DOHH2 (cell line): ENCODE data around the gene ALK.

Experiments used
- H3F3A ChIP-seq: fragments of 200-600 bp; sonication (generic), shearing (Covaris generic); 2 replicates; pipeline ENCODE4 v1.6.0; 2016; ENCODE audit warnings: antibody characterized with exemption, mild to moderate bottlenecking; ENCODE audit not compliant: control insufficient read depth, insufficient read depth
- H3K27ac ChIP-seq: fragments of 200-600 bp; sonication (generic); 2 replicates; pipeline ENCODE4 v1.5.1; 2014; ENCODE audit warnings: low read depth, mild to moderate bottlenecking, low read length, moderate library complexity
- H3K27me3 ChIP-seq: fragments of 200-600 bp; sonication (generic); 2 replicates; pipeline ENCODE4 v1.6.1; 2014; ENCODE audit warnings: mild to moderate bottlenecking, low read length, mixed read lengths; ENCODE audit not compliant: control insufficient read depth
- H3K36me3 ChIP-seq: fragments of 200-600 bp; sonication (generic); 2 replicates; pipeline ENCODE4 v1.6.1; 2014; ENCODE audit warnings: mild to moderate bottlenecking, low read length, moderate library complexity, mixed read lengths; ENCODE audit not compliant: control insufficient read depth
- H3K4me1 ChIP-seq: fragments of 200-600 bp; sonication (generic); 2 replicates; pipeline ENCODE4 v1.6.1; 2014; ENCODE audit warnings: mild to moderate bottlenecking, low read length, mixed read lengths; ENCODE audit not compliant: control insufficient read depth
- H3K4me2 ChIP-seq: fragments of 200-600 bp; sonication (generic); 2 replicates; pipeline ENCODE4 v1.6.0; 2014; ENCODE audit warnings: mild to moderate bottlenecking, low read length, moderate library complexity
- H3K4me3 ChIP-seq: fragments of 200-600 bp; sonication (generic); 2 replicates; pipeline ENCODE4 v1.5.1; 2014; ENCODE audit warnings: mild to moderate bottlenecking, low read length, mixed read lengths
- H3K79me2 ChIP-seq: fragments of 200-600 bp; sonication (generic); 2 replicates; pipeline ENCODE4 v1.6.1; 2014; ENCODE audit warnings: mild to moderate bottlenecking, low read length, mixed read lengths; ENCODE audit not compliant: control insufficient read depth
- H3K9me2 ChIP-seq: fragments of 200-600 bp; sonication (generic); replicated peaks from 2 replicates; pipeline ENCODE4 v1.6.1; 2014; ENCODE audit warnings: mild to moderate bottlenecking, low read length, mixed read lengths; ENCODE audit not compliant: control insufficient read depth
- H3K9me3 ChIP-seq: fragments of 200-600 bp; sonication (generic); 2 replicates; pipeline ENCODE4 v1.6.1; 2014; ENCODE audit warnings: antibody characterized with exemption, low read length, mixed read lengths; ENCODE audit not compliant: control insufficient read depth, insufficient read depth
- H4K20me1 ChIP-seq: fragments of 200-600 bp; sonication (generic); 2 replicates; pipeline ENCODE4 v1.6.0; 2014; ENCODE audit warnings: low read depth, mild to moderate bottlenecking, antibody characterized with exemption, low read length, moderate library complexity; ENCODE audit not compliant: control insufficient read depth, insufficient read depth
- CTCF ChIP-seq: fragments of 200-600 bp; sonication (generic); IDR thresholded peaks from one replicate; pipeline ENCODE4 v1.5.1; 2014; ENCODE audit warnings: antibody characterized with exemption, mild to moderate bottlenecking, low read depth, low read length; ENCODE audit not compliant: poor library complexity, severe bottlenecking
- EZH2phosphoT487 ChIP-seq: fragments of 200-600 bp; sonication (generic); IDR thresholded peaks from 2 replicates; pipeline ENCODE4 v1.6.1; 2017; ENCODE audit warnings: borderline replicate concordance, mild to moderate bottlenecking, antibody characterized with exemption, low read length, moderate library complexity, mixed read lengths

Gene ALK

GRCh38 chr2:29749041-29749440 lies 172.3 kb downstream of the ALK start:
- Histone ChIP-seq H3K4me1 (no peaks in the 10 kb centered on the region), H3F3A (no peaks in the 10 kb centered on the region), H3K36me3 (no peaks in the 10 kb centered on the region), H3K79me2 (no peaks in the 10 kb centered on the region), H4K20me1 (no peaks in the 10 kb centered on the region), H3K9me3 (no peaks in the 10 kb centered on the region), H3K27me3 (no peaks in the 10 kb centered on the region), H3K9me2 (no peaks in the 10 kb centered on the region), H3K27ac (no peak overlapping the region), H3K4me3 (no peak overlapping the region), H3K4me2 (no peak overlapping the region)
- TF ChIP-seq CTCF, result no peak
- TF ChIP-seq EZH2phosphoT487, result no peak

- H3K36me3 ChIP-seq, result no peaks in the 10 kb centered on the region
- H3F3A ChIP-seq, result no peaks in the 10 kb centered on the region
- H3K27me3 ChIP-seq, result no peaks in the 10 kb centered on the region
- no peak overlapping the region for H3K4me2 ChIP-seq
- H3K4me1 ChIP-seq, result no peaks in the 10 kb centered on the region
- no peaks in the 10 kb centered on the region for H4K20me1 ChIP-seq
- H3K4me3 ChIP-seq, result no peak overlapping the region
- no peaks in the 10 kb centered on the region for H3K9me2 ChIP-seq
- H3K9me3 ChIP-seq, result no peaks in the 10 kb centered on the region
- no peak overlapping the region for H3K27ac ChIP-seq
- no peaks in the 10 kb centered on the region for H3K79me2 ChIP-seq
- TF ChIP-seq CTCF (no peak), EZH2phosphoT487 (no peak)
Measured at GRCh38 chr2:29747786-29748470, 173.5 kb downstream of the ALK start.

DNA sequence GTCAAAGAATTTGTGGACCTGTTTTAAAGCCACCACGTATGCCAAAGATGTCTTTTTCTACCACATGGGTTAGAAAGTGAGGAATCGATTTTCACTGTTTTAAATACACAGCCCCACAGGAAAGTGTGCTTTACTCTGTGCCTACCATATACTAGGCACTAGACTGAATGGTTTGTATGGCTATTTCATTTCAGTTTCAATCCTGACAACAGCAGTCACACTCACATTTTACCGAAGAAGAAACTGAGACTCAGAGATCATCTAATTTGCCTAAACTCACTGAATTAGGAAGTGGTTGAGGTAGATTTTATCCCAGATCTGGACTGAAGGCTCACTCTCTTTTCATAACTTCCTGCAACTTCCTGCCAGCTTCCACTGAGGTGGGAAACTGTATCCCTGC lies 176.4 kb downstream of the ALK start:
- Histone ChIP-seq H3K36me3 (no peaks in the 10 kb centered on the region), H3K4me3 (no peak overlapping the region), H3K79me2 (no peaks in the 10 kb centered on the region), H3K4me2 (no peak overlapping the region), H3K27me3 (no peaks in the 10 kb centered on the region), H3K9me2 (no peaks in the 10 kb centered on the region), H3K27ac (no peak overlapping the region), H3F3A (no peaks in the 10 kb centered on the region), H3K4me1 (no peaks in the 10 kb centered on the region), H4K20me1 (no peaks in the 10 kb centered on the region), H3K9me3 (no peaks in the 10 kb centered on the region)
- TF ChIP-seq CTCF (no peak), EZH2phosphoT487 (no peak)
